Neural progenitor cell (in vitro differentiated cells): ENCODE measurements around the gene AMPH. TPM values are rescaled to one million over a fixed set of nuclear protein-coding genes. Genes with fewer than 3 reads are reported as not detected.
A peak's percentile ranks its signal among the peaks of the same experiment; 100 is the strongest.
"Not testable (repeated sequence)": the region's sequence is repeated elsewhere in the genome, so short reads cannot be mapped to it uniquely, and the experiment has no call there.

Experiments used
- DNase-seq: peaks from one replicate; pipeline ENCODE4 v3.0.0-alpha.2; 2016; ENCODE audit warnings: low spot score
- H2AFZ ChIP-seq: fragments of 200-600 bp; sonication (generic); replicated peaks from 2 replicates; pipeline ENCODE4 v1.6.1; 2016; ENCODE audit warnings: antibody characterized with exemption
- H3F3A ChIP-seq: fragments of 200-600 bp; sonication (generic); 2 replicates; pipeline ENCODE4 v1.6.1; 2016; ENCODE audit warnings: antibody characterized with exemption, low read depth
- H3K27ac ChIP-seq: fragments of 200-600 bp; sonication (generic); 2 replicates; pipeline ENCODE4 v1.5.1; 2016; ENCODE audit warnings: mild to moderate bottlenecking
- H3K27me3 ChIP-seq: fragments of 200-600 bp; sonication (generic); 2 replicates; pipeline ENCODE4 v1.6.1; 2016; ENCODE audit warnings: mild to moderate bottlenecking, moderate library complexity
- H3K36me3 ChIP-seq: fragments of 200-600 bp; sonication (generic); 2 replicates; pipeline ENCODE4 v1.5.1; 2016
- H3K4me1 ChIP-seq: fragments of 200-600 bp; sonication (generic); 2 replicates; pipeline ENCODE4 v1.6.1; 2016; ENCODE audit warnings: mixed run types
- H3K4me2 ChIP-seq: fragments of 200-600 bp; sonication (generic); 2 replicates; pipeline ENCODE4 v1.6.1; 2016
- H3K4me3 ChIP-seq: fragments of 200-600 bp; sonication (generic); 2 replicates; pipeline ENCODE4 v1.5.1; 2016
- H3K79me2 ChIP-seq: fragments of 200-600 bp; sonication (generic); 2 replicates; pipeline ENCODE4 v1.6.1; 2016; ENCODE audit warnings: low read depth
- H3K9ac ChIP-seq: fragments of 200-600 bp; sonication (generic); 2 replicates; pipeline ENCODE4 v1.6.1; 2016
- H3K9me3 ChIP-seq: fragments of 200-600 bp; sonication (generic); 2 replicates; pipeline ENCODE4 v1.5.1; 2016; ENCODE audit warnings: low read depth
- H4K20me1 ChIP-seq: fragments of 200-600 bp; sonication (generic); 2 replicates; pipeline ENCODE4 v1.6.1; 2016; ENCODE audit warnings: low read depth
- H3K27ac Mint-ChIP-seq: 3 replicates; pipeline ENCODE4 v1.8.0; 2021; ENCODE audit warnings: mixed read lengths
- H3K27me3 Mint-ChIP-seq: 2 replicates; pipeline ENCODE4 v1.8.0; 2022; ENCODE audit warnings: low read depth, mild to moderate bottlenecking, inconsistent platforms, moderate library complexity, mixed read lengths; ENCODE audit not compliant: insufficient read depth
- H3K36me3 Mint-ChIP-seq: 3 replicates; pipeline ENCODE4 v1.8.0; 2021; ENCODE audit warnings: mixed read lengths
- H3K4me1 Mint-ChIP-seq: 3 replicates; pipeline ENCODE4 v1.8.0; 2021; ENCODE audit warnings: mixed read lengths
- H3K4me3 Mint-ChIP-seq: 3 replicates; pipeline ENCODE4 v1.8.0; 2021; ENCODE audit warnings: mild to moderate bottlenecking, moderate library complexity, mixed read lengths
- H3K9me3 Mint-ChIP-seq: 3 replicates; pipeline ENCODE4 v1.8.0; 2020; ENCODE audit warnings: mixed read lengths
- CTCF ChIP-seq: fragments of 200-600 bp; sonication (generic); IDR thresholded peaks from 2 replicates; pipeline ENCODE4 v1.5.1; 2017; ENCODE audit warnings: antibody characterized with exemption, mild to moderate bottlenecking
- EZH2 ChIP-seq: fragments of 200-600 bp; sonication (generic); IDR thresholded peaks from 2 replicates; pipeline ENCODE4 v1.6.1; 2017; ENCODE audit warnings: antibody characterized with exemption, mild to moderate bottlenecking, moderate library complexity
- EZH2phosphoT487 ChIP-seq: fragments of 200-600 bp; sonication (generic); IDR thresholded peaks from 2 replicates; pipeline ENCODE4 v1.6.1; 2017; ENCODE audit warnings: antibody characterized with exemption
- total RNA-seq: library from RNA; depleted of rRNA; stranded (reverse); fragments of >200 nt; gene quantifications from 2 replicates; pipeline ENCODE4 v1.2.3, GENCODE V29; 2015; ENCODE audit warnings: low replicate concordance

Gene AMPH
- total RNA-seq, 1 donor from 2014 or later, result 21.2 TPM

- no peak overlapping the region for H3K4me3 ChIP-seq
- no peak overlapping the region for H3K9ac ChIP-seq
- peaks cover 8% of the 10 kb centered on the region for H3K36me3 Mint-ChIP-seq
- H3K27me3 Mint-ChIP-seq, result peaks cover 2% of the 10 kb centered on the region
- no peaks in the 10 kb centered on the region for H3K9me3 ChIP-seq
- H4K20me1 ChIP-seq, result no peaks in the 10 kb centered on the region
- no peaks in the 10 kb centered on the region for H3K36me3 ChIP-seq
- no peak overlapping the region for H2AFZ ChIP-seq
- no peaks in the 10 kb centered on the region for H3F3A ChIP-seq
- H3K9me3 Mint-ChIP-seq, result peaks cover 4% of the 10 kb centered on the region
- no peaks in the 10 kb centered on the region for H3K4me1 Mint-ChIP-seq
- H3K4me2 ChIP-seq, result no peak overlapping the region
- no peaks in the 10 kb centered on the region for H3K4me1 ChIP-seq
- TF ChIP-seq CTCF, result peak; percentile 83
- no peak for TF ChIP-seq EZH2
- no peaks in the 10 kb centered on the region for H3K27me3 ChIP-seq
- H3K27ac ChIP-seq, result no peak overlapping the region
- peak; percentile 74 for DNase-seq
- H3K79me2 ChIP-seq, result no peaks in the 10 kb centered on the region
- H3K4me3 Mint-ChIP-seq, result no peak overlapping the region
- no peak overlapping the region for H3K27ac Mint-ChIP-seq
Measured at GRCh38 chr7:38398725-38399321, 232.3 kb downstream of the AMPH start.

- H3K4me1 ChIP-seq, result no peaks in the 10 kb centered on the region
- H3K4me1 Mint-ChIP-seq, result no peaks in the 10 kb centered on the region
- H3K4me3 Mint-ChIP-seq, result no peak overlapping the region
- no peak for TF ChIP-seq EZH2
- TF ChIP-seq CTCF, result no peak
- no peak for TF ChIP-seq EZH2phosphoT487
- H3F3A ChIP-seq, result no peaks in the 10 kb centered on the region
- no peaks in the 10 kb centered on the region for H4K20me1 ChIP-seq
- no peaks in the 10 kb centered on the region for H3K9me3 ChIP-seq
- no peaks in the 10 kb centered on the region for H3K27me3 Mint-ChIP-seq
- H3K9me3 Mint-ChIP-seq, result peaks cover 4% of the 10 kb centered on the region
- H3K4me2 ChIP-seq, result no peak overlapping the region
- no peaks in the 10 kb centered on the region for H3K36me3 ChIP-seq
- H3K27me3 ChIP-seq, result no peaks in the 10 kb centered on the region
- DNase-seq, result no peak
- H3K79me2 ChIP-seq, result no peaks in the 10 kb centered on the region
- no peak overlapping the region for H3K27ac ChIP-seq
- no peak overlapping the region for H2AFZ ChIP-seq
- H3K4me3 ChIP-seq, result no peak overlapping the region
- no peak overlapping the region for H3K9ac ChIP-seq
- H3K27ac Mint-ChIP-seq, result no peak overlapping the region
- peaks cover 7% of the 10 kb centered on the region for H3K36me3 Mint-ChIP-seq
Measured at GRCh38 chr7:38396852-38397251, 234.3 kb downstream of the AMPH start.

- not testable (repeated sequence) for H3K27me3 ChIP-seq, H3K4me1 Mint-ChIP-seq, H3K27me3 Mint-ChIP-seq, H3K4me3 ChIP-seq, H3K27ac ChIP-seq, H3K27ac Mint-ChIP-seq, H3K4me3 Mint-ChIP-seq, H3K36me3 ChIP-seq, H3K79me2 ChIP-seq, H4K20me1 ChIP-seq, H3K9me3 ChIP-seq, H3K36me3 Mint-ChIP-seq, DNase-seq, H2AFZ ChIP-seq, H3K9ac ChIP-seq, H3K4me1 ChIP-seq, H3K4me2 ChIP-seq, H3K9me3 Mint-ChIP-seq, H3F3A ChIP-seq
Measured at GRCh38 chr7:38395921-38396552, 235.1 kb downstream of the AMPH start.

GRCh38 chr7:38394660-38395059 lies 236.5 kb downstream of the AMPH start:
- H3K4me2 ChIP-seq, result no peak overlapping the region
- no peaks in the 10 kb centered on the region for H3K4me1 ChIP-seq
- H3K4me3 Mint-ChIP-seq, result no peak overlapping the region
- TF ChIP-seq CTCF (no peak), EZH2phosphoT487 (no peak), EZH2 (no peak)
- no peaks in the 10 kb centered on the region for H3K9me3 ChIP-seq
- no peak overlapping the region for H3K4me3 ChIP-seq
- peaks cover 4% of the 10 kb centered on the region for H3K9me3 Mint-ChIP-seq
- peaks cover 9% of the 10 kb centered on the region for H3K36me3 Mint-ChIP-seq
- H3K27me3 ChIP-seq, result no peaks in the 10 kb centered on the region
- H3F3A ChIP-seq, result no peaks in the 10 kb centered on the region
- H3K9ac ChIP-seq, result no peak overlapping the region
- H3K27me3 Mint-ChIP-seq, result no peaks in the 10 kb centered on the region
- no peaks in the 10 kb centered on the region for H3K79me2 ChIP-seq
- no peak overlapping the region for H3K27ac Mint-ChIP-seq
- no peaks in the 10 kb centered on the region for H3K36me3 ChIP-seq
- no peak overlapping the region for H3K27ac ChIP-seq
- H3K4me1 Mint-ChIP-seq, result no peaks in the 10 kb centered on the region
- DNase-seq, result no peak
- H4K20me1 ChIP-seq, result no peaks in the 10 kb centered on the region
- no peak overlapping the region for H2AFZ ChIP-seq
